ENCODE measurements around the gene POLRMT.

DNA sequence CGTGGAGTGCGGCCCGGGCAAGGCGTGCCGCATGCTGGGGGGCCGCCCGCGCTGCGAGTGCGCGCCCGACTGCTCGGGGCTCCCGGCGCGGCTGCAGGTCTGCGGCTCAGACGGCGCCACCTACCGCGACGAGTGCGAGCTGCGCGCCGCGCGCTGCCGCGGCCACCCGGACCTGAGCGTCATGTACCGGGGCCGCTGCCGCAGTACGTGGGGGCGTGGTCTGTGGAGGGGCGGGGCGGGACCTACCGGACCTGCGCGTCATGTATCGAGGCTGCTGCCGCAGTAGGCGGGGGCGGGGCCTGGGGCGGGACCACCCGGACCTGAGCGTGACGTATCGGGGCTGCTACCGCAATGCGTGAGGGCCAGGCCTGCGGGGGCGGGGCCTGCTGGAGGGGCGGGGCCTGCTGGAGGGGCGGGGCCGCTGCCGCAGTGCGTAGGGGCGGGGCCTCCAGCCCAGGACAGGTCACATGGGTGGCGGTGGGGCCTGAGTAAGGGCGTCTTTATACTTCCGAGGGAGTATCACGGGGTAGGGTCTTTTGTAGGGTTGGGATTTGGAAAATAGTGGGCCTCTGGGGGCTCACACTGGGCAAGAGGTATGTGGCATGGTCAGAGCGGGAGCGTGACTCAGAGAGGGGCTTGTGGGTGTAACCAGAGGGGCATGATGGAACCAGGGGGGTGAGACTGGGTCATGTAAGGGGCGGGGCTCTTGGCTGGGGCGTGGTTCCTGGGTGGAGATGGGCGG is 47.1 kb upstream of the POLRMT start:
- peak; percentile 89 for TF ChIP-seq POLR2A (IDR thresholded peaks at IDR 0.05)
- TF ChIP-seq, protein P1, sequence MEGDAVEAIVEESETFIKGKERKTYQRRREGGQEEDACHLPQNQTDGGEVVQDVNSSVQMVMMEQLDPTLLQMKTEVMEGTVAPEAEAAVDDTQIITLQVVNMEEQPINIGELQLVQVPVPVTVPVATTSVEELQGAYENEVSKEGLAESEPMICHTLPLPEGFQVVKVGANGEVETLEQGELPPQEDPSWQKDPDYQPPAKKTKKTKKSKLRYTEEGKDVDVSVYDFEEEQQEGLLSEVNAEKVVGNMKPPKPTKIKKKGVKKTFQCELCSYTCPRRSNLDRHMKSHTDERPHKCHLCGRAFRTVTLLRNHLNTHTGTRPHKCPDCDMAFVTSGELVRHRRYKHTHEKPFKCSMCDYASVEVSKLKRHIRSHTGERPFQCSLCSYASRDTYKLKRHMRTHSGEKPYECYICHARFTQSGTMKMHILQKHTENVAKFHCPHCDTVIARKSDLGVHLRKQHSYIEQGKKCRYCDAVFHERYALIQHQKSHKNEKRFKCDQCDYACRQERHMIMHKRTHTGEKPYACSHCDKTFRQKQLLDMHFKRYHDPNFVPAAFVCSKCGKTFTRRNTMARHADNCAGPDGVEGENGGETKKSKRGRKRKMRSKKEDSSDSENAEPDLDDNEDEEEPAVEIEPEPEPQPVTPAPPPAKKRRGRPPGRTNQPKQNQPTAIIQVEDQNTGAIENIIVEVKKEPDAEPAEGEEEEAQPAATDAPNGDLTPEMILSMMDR (IDR thresholded peaks at IDR 0.05), result peak in 2 of 3 donors; percentile 80 to 85
- TF ChIP-seq EP300 (IDR thresholded peaks at IDR 0.05), result peak; percentile 65
